Muscle layer of colon (tissue), 2 donors: ENCODE measurements around the gene ZNF683.

Source experiments
- H3K27ac ChIP-seq: one replicate; pipeline ENCODE4 v1.7.0; 2013; ENCODE audit warnings: low read depth, mild to moderate bottlenecking, low read length, moderate library complexity
- H3K27me3 ChIP-seq, 2 donors: one replicate each; pipeline ENCODE4 v1.7.0; 2013; ENCODE audit warnings: low read length in 2 of 2, mild to moderate bottlenecking in 2 of 2; ENCODE audit not compliant: insufficient read depth in 2 of 2, control insufficient read depth in 1 of 2
- H3K36me3 ChIP-seq: one replicate; pipeline ENCODE4 v1.7.0; 2013; ENCODE audit warnings: mild to moderate bottlenecking, low read length; ENCODE audit not compliant: insufficient read depth
- H3K4me1 ChIP-seq: one replicate; pipeline ENCODE4 v1.7.0; 2013; ENCODE audit warnings: mild to moderate bottlenecking, low read length; ENCODE audit not compliant: insufficient read depth
- H3K4me3 ChIP-seq, 2 donors: one replicate each; pipeline ENCODE4 v1.7.0; 2013; ENCODE audit warnings: low read length in 2 of 2, low read depth in 1 of 2, mild to moderate bottlenecking in 1 of 2, moderate library complexity in 1 of 2
- H3K9ac ChIP-seq: one replicate; pipeline ENCODE4 v1.7.0; 2013; ENCODE audit warnings: low read length
- H3K9me3 ChIP-seq: one replicate; pipeline ENCODE4 v1.7.0; 2013; ENCODE audit warnings: mild to moderate bottlenecking, low read length
- donor health status: abdominal sarcoma.
- donor health status: Adenocarcinoma of cecum.

Gene ZNF683

DNA sequence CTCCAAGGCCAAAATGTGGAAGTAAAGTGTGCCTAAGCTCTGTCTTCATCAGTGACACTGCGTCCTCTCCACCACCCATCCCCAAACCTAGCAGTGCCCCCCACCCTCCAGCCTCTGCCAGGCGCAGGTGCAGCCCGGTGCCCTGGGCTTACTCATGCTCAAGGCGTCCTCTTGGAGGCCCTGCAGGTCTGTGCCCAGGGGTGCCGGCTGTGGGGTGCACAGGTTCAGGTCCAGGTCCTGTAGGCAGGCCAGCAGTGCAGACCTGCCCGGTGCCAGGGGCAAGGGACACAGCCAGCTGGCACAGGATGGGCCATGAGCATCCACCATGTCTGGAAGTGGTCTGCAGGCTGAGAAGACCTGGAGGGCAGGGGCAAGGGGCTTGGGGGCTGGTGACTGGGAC is 5.1 kb downstream of the ZNF683 start:
- H3K9ac ChIP-seq = no peak overlapping the region
- H3K4me1 ChIP-seq = no peaks in the 10 kb centered on the region
- no peaks in the 10 kb centered on the region for H3K36me3 ChIP-seq
- no peaks in the 10 kb centered on the region for H3K9me3 ChIP-seq
- H3K27ac ChIP-seq = no peak overlapping the region
- no peak overlapping the region for H3K4me3 ChIP-seq
- H3K27me3 ChIP-seq = peaks cover 5 to 10% of the 10 kb centered on the region in 2 donors

DNA sequence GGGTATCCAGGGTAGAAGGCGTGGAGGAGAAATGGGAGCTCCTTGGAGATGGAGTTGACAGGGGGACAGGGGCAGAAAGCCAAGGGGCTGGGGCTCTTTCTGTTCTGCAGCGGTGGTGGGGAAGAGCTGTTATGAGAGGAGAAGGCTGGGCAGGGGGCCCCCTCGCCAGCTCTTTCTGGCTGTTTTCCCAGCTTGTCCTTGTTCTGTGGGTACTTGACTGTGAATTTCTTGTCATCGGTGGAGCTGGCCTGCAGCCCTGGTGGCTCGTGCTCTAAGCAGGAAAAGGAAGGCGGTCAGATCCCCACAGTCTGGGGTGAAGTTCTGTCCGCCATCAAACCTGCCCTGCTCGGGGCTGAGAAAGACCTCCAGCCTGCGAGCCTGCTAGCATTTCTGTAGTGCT is 7.6 kb downstream of the ZNF683 start:
- Histone ChIP-seq H3K9me3 (no peaks in the 10 kb centered on the region), H3K27me3 (peaks cover 20 to 33% of the 10 kb centered on the region in 2 donors), H3K4me1 (no peaks in the 10 kb centered on the region), H3K36me3 (no peaks in the 10 kb centered on the region), H3K9ac (no peak overlapping the region), H3K27ac (no peak overlapping the region), H3K4me3 (no peak overlapping the region)

GRCh38 chr1:26363549-26364448 is 8.8 kb downstream of the ZNF683 start:
- Histone ChIP-seq H3K4me1 (no peaks in the 10 kb centered on the region), H3K9ac (no peak overlapping the region), H3K27me3 (peaks cover 22 to 40% of the 10 kb centered on the region in 2 donors), H3K36me3 (no peaks in the 10 kb centered on the region), H3K9me3 (no peaks in the 10 kb centered on the region), H3K4me3 (no peak overlapping the region), H3K27ac (no peak overlapping the region)

DNA sequence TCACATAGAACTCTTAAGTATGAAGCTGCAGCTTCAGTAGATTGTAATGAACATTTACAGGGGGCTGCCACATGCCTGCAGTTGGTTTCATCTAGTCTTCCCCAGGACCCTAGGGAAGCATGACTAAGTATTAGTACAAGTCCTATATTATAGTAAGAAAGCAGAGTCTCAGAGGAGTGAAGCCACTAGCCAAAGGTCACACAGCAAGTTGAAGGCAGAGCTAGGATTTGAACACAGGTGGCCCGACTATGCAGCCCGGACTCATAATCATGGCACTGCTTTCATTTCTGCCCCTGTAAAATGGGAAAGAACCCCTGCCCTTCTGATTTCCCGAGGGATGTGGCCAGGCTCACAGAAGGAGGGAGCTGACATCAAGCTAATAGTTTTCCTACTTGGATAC is 10.2 kb downstream of the ZNF683 start:
- Histone ChIP-seq H3K9ac (no peak overlapping the region), H3K4me1 (no peaks in the 10 kb centered on the region), H3K36me3 (no peaks in the 10 kb centered on the region), H3K4me3 (no peak overlapping the region), H3K27ac (no peak overlapping the region), H3K27me3 (peaks cover 22 to 42% of the 10 kb centered on the region in 2 donors), H3K9me3 (no peaks in the 10 kb centered on the region)

- Histone ChIP-seq H3K36me3 (no peaks in the 10 kb centered on the region), H3K27ac (no peak overlapping the region), H3K4me3 (no peak overlapping the region), H3K9me3 (no peaks in the 10 kb centered on the region), H3K9ac (no peak overlapping the region), H3K4me1 (no peaks in the 10 kb centered on the region), H3K27me3 (peaks cover 22 to 42% of the 10 kb centered on the region in 2 donors)
Observed at GRCh38 chr1:26361605-26362122, 10.9 kb downstream of the ZNF683 start.

DNA sequence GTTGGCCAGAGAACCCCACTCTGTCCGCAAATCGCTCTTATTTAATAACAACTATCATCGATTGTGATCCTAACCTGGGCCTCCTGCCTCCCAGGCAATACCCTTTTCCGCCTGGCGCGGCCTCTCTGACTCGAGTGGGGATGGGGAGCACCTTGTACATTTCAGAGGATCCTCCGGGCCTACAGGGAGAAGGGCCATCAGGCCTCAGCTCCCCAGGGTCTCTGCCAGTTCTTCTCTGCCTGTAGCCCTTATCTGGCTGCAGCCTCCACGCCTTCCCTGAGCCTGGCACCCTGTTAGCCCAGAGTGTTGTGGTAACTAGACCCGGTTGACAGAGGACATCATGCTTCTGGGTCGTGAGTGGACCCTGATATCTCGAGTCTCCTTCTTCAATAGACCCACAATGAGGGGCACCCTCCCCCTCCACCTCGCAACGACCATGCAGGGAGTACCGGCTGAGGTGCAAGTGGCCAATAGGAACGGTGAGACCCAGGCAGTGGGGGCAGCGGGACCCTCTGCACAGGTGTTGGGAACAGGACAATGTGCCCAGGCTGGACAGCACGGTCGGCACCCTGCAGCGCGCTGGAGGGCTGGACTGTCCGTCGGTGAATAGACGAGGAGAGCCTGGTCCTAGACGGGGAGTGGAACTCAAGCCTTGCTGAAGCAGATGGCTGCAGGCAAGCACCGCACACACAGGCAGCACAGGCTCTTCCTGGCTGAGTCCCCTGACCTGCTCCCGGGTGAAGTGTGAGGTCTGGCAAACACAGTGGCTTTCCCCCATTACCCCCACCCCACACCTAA is 11.5 kb downstream of the ZNF683 start:
- Histone ChIP-seq H3K9ac (no peak overlapping the region), H3K4me3 (peak overlapping the region in 1 of 2 donors; percentile 32), H3K36me3 (no peaks in the 10 kb centered on the region), H3K4me1 (no peaks in the 10 kb centered on the region), H3K9me3 (no peaks in the 10 kb centered on the region), H3K27me3 (peaks cover 22 to 42% of the 10 kb centered on the region in 2 donors), H3K27ac (no peak overlapping the region)

DNA sequence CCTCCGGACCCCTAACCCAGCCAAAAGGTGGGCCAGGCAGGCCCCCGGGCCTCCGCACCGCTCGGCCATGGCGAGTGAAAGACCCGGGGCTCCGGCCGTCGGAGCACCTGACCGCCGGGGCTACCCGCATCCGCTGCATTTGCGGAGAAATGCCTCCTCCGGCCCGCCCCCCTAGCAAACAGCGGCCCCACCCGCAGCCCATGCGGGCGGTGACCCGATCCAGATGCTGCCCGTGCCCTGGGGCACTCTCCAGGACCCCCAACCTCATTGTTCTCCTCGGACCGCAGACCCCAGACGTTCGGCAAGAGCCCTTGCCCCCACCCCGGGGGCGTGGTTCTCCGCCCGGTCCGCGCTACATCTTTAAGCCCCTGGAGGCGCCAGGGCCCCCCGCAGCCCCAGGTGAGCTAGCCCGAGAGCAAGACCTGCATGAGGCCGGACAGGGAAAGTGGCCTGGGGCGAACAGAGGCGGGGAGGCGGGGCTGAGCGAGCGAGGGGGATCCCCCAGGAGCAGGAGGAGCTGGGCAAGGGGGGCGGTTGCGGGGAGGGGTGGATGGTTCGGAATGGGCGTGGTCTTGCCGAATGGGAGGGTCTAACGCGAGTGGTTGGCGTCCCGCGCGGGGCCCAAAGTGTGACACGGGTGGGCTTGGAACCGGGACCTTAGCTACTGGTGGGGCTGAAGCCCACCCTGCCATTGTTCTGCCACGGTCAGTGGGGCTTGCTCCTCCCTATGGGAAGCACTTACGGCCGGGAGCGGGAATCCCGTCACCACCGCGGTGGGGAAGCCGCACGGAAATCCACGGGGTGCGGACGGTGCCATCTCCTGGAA is 12.4 kb downstream of the ZNF683 start:
- Histone ChIP-seq H3K4me3 (peak overlapping the region in 1 of 2 donors; percentile 32), H3K9me3 (no peaks in the 10 kb centered on the region), H3K27me3 (peaks cover 22 to 48% of the 10 kb centered on the region in 2 donors), H3K9ac (no peak overlapping the region), H3K27ac (no peak overlapping the region), H3K36me3 (no peaks in the 10 kb centered on the region), H3K4me1 (no peaks in the 10 kb centered on the region)

DNA sequence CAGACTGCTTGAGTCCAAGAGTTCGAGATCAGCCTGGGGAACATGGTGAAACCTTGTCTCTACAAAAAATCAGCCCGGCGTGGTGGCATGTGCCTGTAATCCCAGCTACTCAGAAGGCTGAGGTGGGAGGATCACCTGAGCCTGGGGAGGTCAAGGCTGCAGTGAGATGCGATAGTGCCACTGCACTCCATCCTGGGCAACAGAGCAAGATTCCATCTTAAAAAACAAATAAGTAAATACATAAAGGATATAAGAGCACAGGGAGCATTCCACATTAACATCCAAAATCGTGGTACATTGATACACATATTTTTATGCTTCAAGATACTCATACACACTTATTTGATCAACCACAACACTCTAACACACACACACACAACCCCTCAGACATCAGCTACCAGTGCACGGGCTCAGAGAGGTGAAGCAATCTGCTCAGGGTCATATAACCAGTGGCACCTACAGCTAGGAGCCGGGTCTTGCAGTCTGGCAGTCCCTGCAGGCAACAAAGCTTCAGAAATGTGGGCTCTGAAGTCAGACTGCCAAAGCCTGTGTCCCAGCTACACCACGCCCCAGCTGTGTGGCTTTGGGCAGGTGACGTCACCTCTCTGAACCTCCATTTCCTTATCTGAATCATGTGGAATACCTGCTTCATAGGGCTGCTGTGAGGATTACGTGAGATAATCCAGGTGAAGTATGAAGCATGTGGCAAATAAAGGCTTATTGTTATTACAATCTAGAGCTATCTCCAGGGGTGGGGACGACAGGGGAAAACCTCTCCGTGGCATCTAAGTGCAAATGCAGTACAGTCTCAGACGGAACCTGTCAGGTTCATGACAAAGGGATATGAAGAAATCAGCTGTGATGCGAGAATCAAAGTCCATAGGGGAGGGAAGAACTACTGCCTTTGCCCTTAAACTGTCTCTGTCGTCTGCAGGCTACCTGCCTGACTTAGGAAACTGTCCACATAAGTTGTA is 13.9 kb downstream of the ZNF683 start:
- Histone ChIP-seq H3K27ac (no peak overlapping the region), H3K27me3 (peaks cover 22 to 46% of the 10 kb centered on the region in 2 donors), H3K9me3 (no peaks in the 10 kb centered on the region), H3K4me3 (no peak overlapping the region), H3K9ac (no peak overlapping the region), H3K36me3 (no peaks in the 10 kb centered on the region), H3K4me1 (no peaks in the 10 kb centered on the region)

- no peaks in the 10 kb centered on the region for H3K9me3 ChIP-seq
- no peak overlapping the region for H3K27ac ChIP-seq
- no peak overlapping the region for H3K9ac ChIP-seq
- H3K4me1 ChIP-seq = no peaks in the 10 kb centered on the region
- H3K36me3 ChIP-seq = no peaks in the 10 kb centered on the region
- peaks cover 17 to 39% of the 10 kb centered on the region in 2 donors for H3K27me3 ChIP-seq
- H3K4me3 ChIP-seq = no peak overlapping the region
Observed at GRCh38 chr1:26357121-26357602, 15.4 kb downstream of the ZNF683 start.

DNA sequence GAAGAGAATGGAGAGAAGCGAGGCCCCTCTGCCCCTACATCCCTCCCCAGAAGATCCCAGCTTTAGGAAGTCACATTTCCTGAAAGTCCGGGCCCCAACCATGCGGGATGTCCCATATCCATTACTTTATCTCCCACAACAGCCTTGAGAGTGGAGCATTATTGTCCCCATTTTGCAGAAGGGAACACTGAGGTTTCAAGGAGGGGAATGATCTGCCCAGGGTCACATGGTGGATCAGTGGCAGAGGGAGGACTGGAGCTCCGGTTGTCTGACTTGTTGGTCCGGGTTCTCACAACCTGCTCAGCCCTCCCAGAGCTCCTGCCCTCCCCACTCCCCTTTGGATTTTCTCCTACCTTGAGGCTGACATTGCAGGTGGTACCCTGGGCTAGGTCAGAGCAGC is 16.4 kb downstream of the ZNF683 start:
- no peaks in the 10 kb centered on the region for H3K4me1 ChIP-seq
- H3K9me3 ChIP-seq = no peaks in the 10 kb centered on the region
- no peak overlapping the region for H3K4me3 ChIP-seq
- H3K27ac ChIP-seq = no peak overlapping the region
- no peaks in the 10 kb centered on the region for H3K36me3 ChIP-seq
- no peak overlapping the region for H3K9ac ChIP-seq
- peaks cover 14 to 29% of the 10 kb centered on the region in 2 donors for H3K27me3 ChIP-seq
